ENCODE measurements around the gene TSPAN33.

- TF ChIP-seq CTCF (conservative IDR thresholded peaks at IDR 0.05) (no peak), ZFX (IDR thresholded peaks at IDR 0.05) (no peak)
These were observed 43.7 kb upstream of the TSPAN33 start for GRCh38 chr7:129100827-129101166.

Measured in C4-2B (cell line).